ENCODE data around the gene RAMP3. TPM values are rescaled to one million over a fixed set of nuclear protein-coding genes. Genes with fewer than 3 reads are reported as not detected.

RAMP3 gene
- total and polyA plus RNA-seq, 9 donors, result 2.9 to 26.0 (median 8.0) TPM

GRCh38 chr7:45219130-45219529 is 61.5 kb downstream of the RAMP3 start:
- no peaks in the 10 kb centered on the region for H3K27me3 ChIP-seq
- DNase-seq, result no peak
- TF ChIP-seq, protein P1, sequence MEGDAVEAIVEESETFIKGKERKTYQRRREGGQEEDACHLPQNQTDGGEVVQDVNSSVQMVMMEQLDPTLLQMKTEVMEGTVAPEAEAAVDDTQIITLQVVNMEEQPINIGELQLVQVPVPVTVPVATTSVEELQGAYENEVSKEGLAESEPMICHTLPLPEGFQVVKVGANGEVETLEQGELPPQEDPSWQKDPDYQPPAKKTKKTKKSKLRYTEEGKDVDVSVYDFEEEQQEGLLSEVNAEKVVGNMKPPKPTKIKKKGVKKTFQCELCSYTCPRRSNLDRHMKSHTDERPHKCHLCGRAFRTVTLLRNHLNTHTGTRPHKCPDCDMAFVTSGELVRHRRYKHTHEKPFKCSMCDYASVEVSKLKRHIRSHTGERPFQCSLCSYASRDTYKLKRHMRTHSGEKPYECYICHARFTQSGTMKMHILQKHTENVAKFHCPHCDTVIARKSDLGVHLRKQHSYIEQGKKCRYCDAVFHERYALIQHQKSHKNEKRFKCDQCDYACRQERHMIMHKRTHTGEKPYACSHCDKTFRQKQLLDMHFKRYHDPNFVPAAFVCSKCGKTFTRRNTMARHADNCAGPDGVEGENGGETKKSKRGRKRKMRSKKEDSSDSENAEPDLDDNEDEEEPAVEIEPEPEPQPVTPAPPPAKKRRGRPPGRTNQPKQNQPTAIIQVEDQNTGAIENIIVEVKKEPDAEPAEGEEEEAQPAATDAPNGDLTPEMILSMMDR (IDR thresholded peaks at IDR 0.05), result no peak
- TF ChIP-seq POLR2A (IDR thresholded peaks at IDR 0.05) (no peak), EP300 (IDR thresholded peaks at IDR 0.05) (no peak)
- H3K9me3 ChIP-seq, result no peaks in the 10 kb centered on the region
- WGBS, 3 donors, result 79 to 88% (median 83%) methylated on average over 12 of the region's 12 CpGs
- no peaks in the 10 kb centered on the region for H3K4me1 ChIP-seq (ENCODE audit: insufficient read depth)
- intact Hi-C loops (cut with DNase I), result no loop called here
- H3K36me3 ChIP-seq, result no peaks in the 10 kb centered on the region
- H3K27ac ChIP-seq, result no peak overlapping the region
- no peak overlapping the region for H3K4me3 ChIP-seq

DNA sequence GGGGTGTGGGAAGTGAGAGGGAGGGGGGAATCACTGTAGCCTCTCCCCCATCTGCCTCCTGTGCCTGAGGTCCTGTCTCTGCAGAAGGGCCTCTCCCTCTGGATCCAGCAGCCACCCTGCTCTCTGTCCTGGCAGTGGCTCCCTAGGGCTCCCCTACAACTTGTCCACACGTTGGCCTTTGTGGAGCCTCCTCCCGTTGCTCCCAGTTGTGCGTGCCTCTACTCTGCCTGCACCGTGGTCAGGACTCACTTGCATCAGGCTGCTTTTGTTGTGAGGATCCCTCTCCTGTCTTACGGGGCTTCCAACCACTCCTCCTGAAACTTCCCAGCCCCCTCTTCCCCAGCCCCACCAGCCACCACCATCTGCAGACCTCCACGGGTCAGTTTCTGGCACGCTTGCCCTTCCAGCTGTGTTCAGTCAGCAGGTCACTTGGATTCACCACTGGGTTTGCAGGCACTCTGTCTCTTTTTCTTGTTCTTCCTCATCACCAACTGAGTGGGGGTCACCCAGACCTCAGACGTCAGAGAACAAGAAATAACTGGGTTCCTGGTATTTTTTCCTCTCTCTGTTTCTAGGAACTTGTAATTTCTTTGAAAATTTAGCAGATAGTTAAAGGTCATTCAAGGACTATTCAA is 62.3 kb downstream of the RAMP3 start:
- TF ChIP-seq POLR2A (IDR thresholded peaks at IDR 0.05) (no peak), EP300 (IDR thresholded peaks at IDR 0.05) (no peak)
- TF ChIP-seq, protein P1 (IDR thresholded peaks at IDR 0.05), result no peak
- H3K27me3 ChIP-seq, result no peaks in the 10 kb centered on the region
- no peak overlapping the region for H3K4me3 ChIP-seq
- H3K36me3 ChIP-seq, result no peaks in the 10 kb centered on the region
- intact Hi-C loops (cut with DNase I), result no loop called here
- no peaks in the 10 kb centered on the region for H3K4me1 ChIP-seq (ENCODE audit: insufficient read depth)
- no peak for DNase-seq
- 23 to 25% (median 24%) methylated on average over 8 of the region's 8 CpGs for WGBS, 3 donors
- no peak overlapping the region for H3K27ac ChIP-seq
- no peaks in the 10 kb centered on the region for H3K9me3 ChIP-seq

GRCh38 chr7:45220846-45221618 is 63.4 kb downstream of the RAMP3 start:
- DNase-seq, result no peak
- no peaks in the 10 kb centered on the region for H3K9me3 ChIP-seq
- no peak overlapping the region for H3K4me3 ChIP-seq
- intact Hi-C loops (cut with DNase I), result no loop called here
- 66 to 72% (median 69%) methylated on average over 11 of the region's 11 CpGs for WGBS, 3 donors
- H3K4me1 ChIP-seq (ENCODE audit: insufficient read depth), result no peaks in the 10 kb centered on the region
- no peak overlapping the region for H3K27ac ChIP-seq
- no peaks in the 10 kb centered on the region for H3K27me3 ChIP-seq
- TF ChIP-seq, protein P1 (IDR thresholded peaks at IDR 0.05), result no peak
- no peak for TF ChIP-seq POLR2A (IDR thresholded peaks at IDR 0.05)
- no peak for TF ChIP-seq EP300 (IDR thresholded peaks at IDR 0.05)
- H3K36me3 ChIP-seq, result no peaks in the 10 kb centered on the region

DNA sequence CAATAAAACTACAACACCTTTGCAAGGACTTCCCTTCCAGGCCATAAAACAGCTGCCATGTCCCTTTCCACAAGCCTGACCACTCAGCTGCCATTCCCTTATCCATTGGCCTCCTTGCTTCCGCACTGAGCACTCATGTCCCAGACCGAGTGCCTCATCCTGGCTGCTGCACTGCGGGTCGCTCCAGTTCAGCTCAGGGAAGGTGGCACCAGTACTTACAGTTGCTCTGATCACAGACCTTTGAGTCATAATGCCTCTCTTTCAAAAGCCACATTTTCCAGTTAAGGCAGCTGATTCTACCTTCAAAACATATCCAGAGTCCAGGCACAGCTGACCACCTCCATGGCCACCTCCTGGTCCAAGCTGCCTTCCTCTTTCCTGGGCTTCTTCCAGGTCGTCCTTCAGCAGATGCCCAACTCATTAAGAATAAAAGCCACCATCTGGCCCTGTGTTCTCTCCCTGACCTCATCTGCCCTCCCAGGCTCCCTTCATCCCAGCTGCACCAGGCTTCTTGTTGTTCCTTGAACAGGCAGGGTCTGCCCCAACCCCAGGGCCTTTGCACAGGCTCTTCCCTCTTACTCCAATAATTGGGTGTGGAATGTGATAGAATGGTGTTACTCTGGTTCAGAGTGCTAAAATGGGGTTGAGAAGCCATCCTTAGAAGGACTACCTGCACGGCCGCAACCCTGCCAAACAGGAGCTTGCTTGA is 64.5 kb downstream of the RAMP3 start:
- H3K36me3 ChIP-seq, result no peaks in the 10 kb centered on the region
- H3K27ac ChIP-seq, result no peak overlapping the region
- no peak for DNase-seq
- TF ChIP-seq POLR2A (IDR thresholded peaks at IDR 0.05) (no peak), EP300 (IDR thresholded peaks at IDR 0.05) (no peak)
- TF ChIP-seq, protein P1 (IDR thresholded peaks at IDR 0.05), result no peak
- H3K9me3 ChIP-seq, result no peaks in the 10 kb centered on the region
- no peaks in the 10 kb centered on the region for H3K27me3 ChIP-seq
- H3K4me3 ChIP-seq, result no peak overlapping the region
- intact Hi-C loops (cut with DNase I), result no loop called here
- no peaks in the 10 kb centered on the region for H3K4me1 ChIP-seq (ENCODE audit: insufficient read depth)
- 83 to 89% (median 87%) methylated on average over 7 of the region's 7 CpGs for WGBS, 3 donors
